Caco-2 (cell line): ENCODE data around the gene BRINP2. TPM values are rescaled to one million over a fixed set of nuclear protein-coding genes. Genes with fewer than 3 reads are reported as not detected.

Experiments
- BruUV-seq: library from RNA; stranded (reverse); fragments of 400-500 nt; replicated peaks from 2 replicates; lab custom pipeline; 2021; lab: Mats Ljungman, UMichigan
- CTCF ChIA-PET: fragments of 300-600 bp; sonication (Branson Sonifier 250); formaldehyde crosslinking; loops from one replicate; lab custom pipeline; 2022; ENCODE audit warnings: antibody characterized with exemption; lab: Charles Lee
- POLR2A ChIA-PET: fragments of 300-600 bp; sonication (Branson Sonifier 250); formaldehyde crosslinking; loops from one replicate; lab custom pipeline; 2022; ENCODE audit warnings: antibody characterized with exemption; lab: Charles Lee
- DNase-seq, 2 experiments: peaks; one replicate each; pipeline versions ENCODE4 v3.0.0 to v3.0.0-alpha.2; 2020 to 2022
- H3K27me3 ChIP-seq: replicated peaks from 2 replicates; pipeline ENCODE4 v1.6.0; 2011; ENCODE audit warnings: low read length; ENCODE audit not compliant: control insufficient read depth, insufficient read depth
- H3K36me3 ChIP-seq: 2 replicates; pipeline ENCODE4 v1.5.1; 2011; ENCODE audit warnings: low read length; ENCODE audit not compliant: control insufficient read depth, insufficient read depth
- H3K4me1 ChIP-seq: fragments of 250-450 bp; sonication (Bioruptor Pico); 2 replicates; pipeline ENCODE4 v1.5.1; 2020; ENCODE audit warnings: mild to moderate bottlenecking
- H3K4me3 ChIP-seq: 2 replicates; pipeline ENCODE4 v1.5.1; 2011; ENCODE audit warnings: low read depth, mild to moderate bottlenecking, control low read depth, low read length
- H3K9me3 ChIP-seq: fragments of 250-450 bp; sonication (Bioruptor Pico); 2 replicates; pipeline ENCODE4 v1.5.1; 2020; ENCODE audit warnings: mild to moderate bottlenecking, moderate library complexity
- H3K27ac Mint-ChIP-seq: one replicate; pipeline ENCODE4 v1.8.0; 2022; ENCODE audit warnings: mixed read lengths; ENCODE audit not compliant: unreplicated experiment
- H3K27me3 Mint-ChIP-seq: one replicate; pipeline ENCODE4 v1.8.0; 2022; ENCODE audit warnings: mixed read lengths; ENCODE audit not compliant: insufficient read depth, unreplicated experiment
- H3K36me3 Mint-ChIP-seq: one replicate; pipeline ENCODE4 v1.8.0; 2022; ENCODE audit warnings: mild to moderate bottlenecking, mixed read lengths; ENCODE audit not compliant: insufficient read depth, unreplicated experiment
- H3K4me1 Mint-ChIP-seq: one replicate; pipeline ENCODE4 v1.8.0; 2022; ENCODE audit warnings: low read depth, mixed read lengths; ENCODE audit not compliant: unreplicated experiment
- H3K4me3 Mint-ChIP-seq: one replicate; pipeline ENCODE4 v1.8.0; 2022; ENCODE audit warnings: mild to moderate bottlenecking, moderate library complexity, mixed read lengths; ENCODE audit not compliant: unreplicated experiment
- H3K9me3 Mint-ChIP-seq: one replicate; pipeline ENCODE4 v1.8.0; 2022; ENCODE audit warnings: mixed read lengths; ENCODE audit not compliant: unreplicated experiment
- CTCF ChIP-seq, 2 experiments: fragments of 200-600 bp in 1 of 2; IDR thresholded peaks; 1 replicate in 1 of 2; 2 replicates in 1 of 2; pipeline versions ENCODE4 v1.5.1 to v1.8.0; 2011 to 2022; ENCODE audit warnings: antibody characterized with exemption in 1 of 2, control low read depth in 1 of 2, inconsistent platforms in 1 of 2, low read depth in 1 of 2, low read length in 1 of 2, mild to moderate bottlenecking in 1 of 2, moderate library complexity in 1 of 2; ENCODE audit not compliant: insufficient read depth in 1 of 2, severe bottlenecking in 1 of 2, unreplicated experiment in 1 of 2
- intact Hi-C: fragments of 100-400 bp; cut with micrococcal nuclease; formaldehyde crosslinking; loops from one replicate; pipeline ENCODE4 v1.10.0; 2022; ENCODE audit not compliant: unreplicated experiment
- total RNA-seq: library from RNA; stranded (reverse); gene quantifications from 2 replicates; pipeline ENCODE4 v1.2.3, GENCODE V29; 2022

BRINP2 gene
- total RNA-seq, 1 experiment from 2014 or later, result not detected

- no TSS peak for BruUV-seq
- H3K27me3 ChIP-seq, result no peaks in the 10 kb centered on the region
- ChIA-PET POLR2A (no interaction called here), CTCF (no interaction called here)
- no peak for TF ChIP-seq CTCF (IDR thresholded peaks at IDR 0.05; ENCODE audit: insufficient read depth in 1 of 2, low read depth in 1 of 2, low read length in 1 of 2, severe bottlenecking in 1 of 2, unreplicated experiment in 1 of 2)
- H3K9me3 ChIP-seq, result no peaks in the 10 kb centered on the region
- no peak overlapping the region for H3K4me3 ChIP-seq
- H3K4me1 ChIP-seq, result no peaks in the 10 kb centered on the region
- intact Hi-C loops, result no loop called here
- Mint-ChIP-seq H3K27me3 (peaks cover 12% of the 10 kb centered on the region), H3K4me3 (no peak overlapping the region), H3K36me3 (no peaks in the 10 kb centered on the region), H3K4me1 (no peaks in the 10 kb centered on the region), H3K9me3 (no peaks in the 10 kb centered on the region), H3K27ac (no peak overlapping the region)
- no peak for DNase-seq
- no peaks in the 10 kb centered on the region for H3K36me3 ChIP-seq
These were observed 40.3 kb upstream of the BRINP2 start for GRCh38 chr1:177130451-177130945.

GRCh38 chr1:177131723-177132122 is 39.0 kb upstream of the BRINP2 start:
- peaks cover 12% of the 10 kb centered on the region for H3K27me3 Mint-ChIP-seq
- H3K36me3 ChIP-seq, result no peaks in the 10 kb centered on the region
- H3K4me3 Mint-ChIP-seq, result no peak overlapping the region
- no peaks in the 10 kb centered on the region for H3K27me3 ChIP-seq
- ChIA-PET CTCF (no interaction called here), POLR2A (no interaction called here)
- H3K36me3 Mint-ChIP-seq, result no peaks in the 10 kb centered on the region
- intact Hi-C loops, result no loop called here
- H3K9me3 Mint-ChIP-seq, result no peaks in the 10 kb centered on the region
- no peaks in the 10 kb centered on the region for H3K4me1 Mint-ChIP-seq
- H3K9me3 ChIP-seq, result no peaks in the 10 kb centered on the region
- no peaks in the 10 kb centered on the region for H3K4me1 ChIP-seq
- no peak overlapping the region for H3K4me3 ChIP-seq
- DNase-seq, result no peak
- H3K27ac Mint-ChIP-seq, result no peak overlapping the region
- BruUV-seq, result no TSS peak
- no peak for TF ChIP-seq CTCF (IDR thresholded peaks at IDR 0.05; ENCODE audit: insufficient read depth in 1 of 2, low read depth in 1 of 2, low read length in 1 of 2, severe bottlenecking in 1 of 2, unreplicated experiment in 1 of 2)

- POLR2A ChIA-PET, result no interaction called here
- no peak for DNase-seq
- no peaks in the 10 kb centered on the region for H3K4me1 ChIP-seq
- no peaks in the 10 kb centered on the region for H3K9me3 Mint-ChIP-seq
- H3K27me3 Mint-ChIP-seq, result peaks cover 12% of the 10 kb centered on the region
- H3K4me3 ChIP-seq, result no peak overlapping the region
- H3K9me3 ChIP-seq, result no peaks in the 10 kb centered on the region
- no peak for TF ChIP-seq CTCF (IDR thresholded peaks at IDR 0.05; ENCODE audit: insufficient read depth in 1 of 2, low read depth in 1 of 2, low read length in 1 of 2, severe bottlenecking in 1 of 2, unreplicated experiment in 1 of 2)
- no peaks in the 10 kb centered on the region for H3K36me3 ChIP-seq
- no peaks in the 10 kb centered on the region for H3K27me3 ChIP-seq
- no peak overlapping the region for H3K4me3 Mint-ChIP-seq
- CTCF ChIA-PET, result no interaction called here
- H3K36me3 Mint-ChIP-seq, result no peaks in the 10 kb centered on the region
- intact Hi-C loops, result no loop called here
- BruUV-seq, result no TSS peak
- no peaks in the 10 kb centered on the region for H3K4me1 Mint-ChIP-seq
- H3K27ac Mint-ChIP-seq, result no peak overlapping the region
These were observed 38.6 kb upstream of the BRINP2 start for GRCh38 chr1:177132141-177132540.
